HPDE6-E6E7 (cell line): ENCODE results near the gene RNASET2.
"Not testable (repeated sequence)": the region's sequence is repeated elsewhere in the genome, so short reads cannot be mapped to it uniquely, and the experiment has no call there.

ENCODE experiments used
- DNase-seq: peaks from one replicate; pipeline ENCODE4 v3.0.0; 2011; ENCODE audit warnings: missing footprints; ENCODE audit errors: extremely low spot score

Gene RNASET2

GRCh38 chr6:166927935-166928643, 28.3 kb downstream of the RNASET2 start:
- DNase-seq: no peak

- DNase-seq: no peak
Observed at GRCh38 chr6:166927240-166927934, 29.0 kb downstream of the RNASET2 start.

DNA sequence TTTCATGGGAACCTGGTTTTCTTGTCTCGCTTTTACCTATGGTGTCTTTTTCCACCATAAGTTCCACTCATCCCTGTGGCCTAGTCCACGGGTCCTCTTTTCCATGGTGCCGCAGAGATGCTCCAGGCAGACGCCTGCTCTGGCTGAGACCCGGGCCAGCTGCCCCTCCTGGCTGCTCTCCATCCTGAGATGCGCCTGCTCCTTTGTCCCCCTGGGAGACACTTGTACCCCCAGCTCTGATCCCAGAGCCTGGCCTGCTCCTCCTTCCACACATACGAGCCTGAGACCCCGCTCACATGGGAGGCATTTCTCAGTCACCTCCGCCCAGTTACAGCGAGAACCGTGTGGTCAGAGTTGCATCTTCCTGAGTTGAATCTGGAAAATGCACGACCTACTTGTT, 29.6 kb downstream of the RNASET2 start:
- no peak for DNase-seq

GRCh38 chr6:166925141-166925996, 31.0 kb downstream of the RNASET2 start:
- DNase-seq: no peak

DNA sequence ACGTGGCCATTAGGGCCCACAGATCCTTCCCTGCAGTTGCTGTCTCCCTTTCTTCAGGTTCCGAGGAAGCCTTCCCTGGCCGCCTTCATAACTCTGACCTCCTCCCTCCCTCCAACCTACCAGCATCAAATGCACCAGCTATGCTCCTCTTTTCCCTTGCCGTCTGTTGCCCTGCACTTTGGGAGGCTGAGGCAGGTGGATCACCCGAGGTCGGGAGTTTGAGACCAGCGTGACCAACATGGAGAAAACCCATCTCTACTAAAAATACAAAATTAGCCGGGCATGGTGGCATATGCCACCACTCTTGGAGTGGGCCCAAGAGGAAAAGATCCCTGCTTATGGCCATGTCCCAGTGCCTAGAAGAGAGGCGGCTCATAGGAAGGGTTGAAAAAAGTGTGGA, 31.8 kb downstream of the RNASET2 start:
- DNase-seq: no peak

- no peak for DNase-seq
Observed at GRCh38 chr6:166922937-166923336, 33.4 kb downstream of the RNASET2 start.

DNA sequence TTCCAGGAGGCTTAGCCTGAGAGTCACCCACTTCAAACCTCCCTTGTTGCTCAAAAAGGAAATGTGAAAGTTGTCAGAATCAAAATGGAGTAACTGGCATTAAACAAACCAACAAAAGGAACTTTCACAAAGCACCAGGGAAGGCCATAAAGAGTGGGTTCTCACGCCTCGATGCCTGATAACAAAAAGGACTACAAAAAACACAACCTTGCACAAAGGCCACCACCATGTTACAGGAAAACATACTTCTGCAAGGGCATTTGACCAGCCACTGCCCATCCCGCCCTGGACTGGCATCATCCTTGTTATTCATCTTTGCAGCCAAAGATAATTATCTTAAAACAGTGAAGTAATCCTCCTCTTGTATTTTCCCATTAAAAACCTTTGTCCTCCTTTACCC, 34.8 kb downstream of the RNASET2 start:
- no peak for DNase-seq

GRCh38 chr6:166916824-166917223, 39.5 kb downstream of the RNASET2 start:
- DNase-seq: no peak

- DNase-seq: not testable (repeated sequence)
Observed at GRCh38 chr6:166915484-166915883, 40.9 kb downstream of the RNASET2 start.

DNA sequence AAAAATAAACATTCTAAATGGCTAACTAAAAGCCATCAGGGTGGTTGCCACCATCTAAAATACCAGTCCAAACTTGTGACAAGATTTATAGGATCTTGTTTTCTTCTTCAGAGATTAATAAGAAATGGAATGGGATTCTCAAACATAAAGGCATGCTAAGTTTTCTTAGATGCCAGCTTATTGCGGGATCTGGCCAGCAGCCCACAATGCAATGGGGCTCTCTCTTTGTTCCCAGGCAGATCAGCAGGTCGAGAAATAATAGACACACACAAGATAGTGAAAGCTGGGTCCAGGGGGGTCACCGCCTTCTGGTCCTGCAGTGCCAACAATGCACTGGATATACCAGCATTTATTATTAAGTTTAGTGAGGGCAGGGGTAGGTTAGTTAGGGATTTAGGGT, 41.4 kb downstream of the RNASET2 start:
- DNase-seq: not testable (repeated sequence)

DNA sequence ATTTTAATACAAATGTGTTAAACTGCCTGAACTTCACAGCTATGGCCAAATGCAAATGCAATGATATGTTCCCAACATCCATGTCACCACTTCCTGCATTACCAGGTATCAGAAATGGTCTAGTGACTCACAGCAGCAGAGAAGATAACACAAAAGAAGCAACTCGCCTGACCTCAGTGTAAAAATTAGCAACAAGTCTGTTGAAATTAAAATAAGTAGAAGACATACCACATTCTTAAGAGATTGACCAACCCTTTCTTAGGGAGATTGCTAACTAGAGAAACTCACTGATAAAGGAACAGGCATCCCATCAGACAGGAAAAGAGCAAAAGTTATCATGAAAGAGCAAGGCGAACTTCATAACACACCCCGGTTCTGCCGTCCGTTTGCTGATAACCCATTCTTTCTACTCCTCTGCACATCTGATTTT, 45.1 kb downstream of the RNASET2 start:
- no peak for DNase-seq

DNA sequence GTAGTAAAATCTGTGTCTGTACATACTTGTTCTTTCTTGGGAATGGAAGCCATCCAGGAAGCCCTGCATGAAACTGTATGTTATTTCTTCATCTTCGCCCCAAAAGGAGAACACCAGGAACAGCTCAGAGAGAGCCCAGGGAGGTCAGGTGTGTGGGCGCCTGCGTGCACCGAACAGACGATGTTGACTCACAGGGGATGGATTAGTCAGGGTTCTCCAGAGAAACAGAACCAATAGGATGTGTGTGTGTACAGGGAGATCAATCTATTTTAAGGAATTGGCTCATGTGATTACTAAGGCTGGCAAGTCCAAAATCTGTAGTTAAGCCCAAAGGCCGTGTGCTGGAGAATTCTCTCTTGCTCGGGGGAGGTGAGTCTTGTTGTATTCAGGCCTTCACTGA, 45.7 kb downstream of the RNASET2 start:
- no peak for DNase-seq

DNA sequence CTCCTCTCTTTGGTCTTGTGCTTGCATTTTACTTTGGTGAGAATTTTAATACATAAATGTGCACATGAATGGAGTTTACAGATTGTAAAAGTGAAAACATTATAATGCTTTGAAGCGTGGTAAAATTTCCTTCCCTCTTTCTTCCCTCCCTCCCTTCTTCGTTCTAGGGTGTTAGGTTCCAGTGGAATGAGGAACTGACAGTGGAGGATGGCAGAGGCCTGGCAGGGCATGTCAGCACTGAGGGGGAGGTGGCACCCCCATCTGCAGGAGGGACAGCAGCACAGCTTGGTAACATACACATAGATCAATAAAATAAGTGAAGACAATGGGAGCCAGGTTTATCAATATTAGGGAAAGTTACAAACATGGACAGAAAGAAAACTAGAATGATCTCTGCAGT, 47.5 kb downstream of the RNASET2 start:
- DNase-seq: no peak

- no peak for DNase-seq
Observed at GRCh38 chr6:166907871-166908806, 48.2 kb downstream of the RNASET2 start.

DNA sequence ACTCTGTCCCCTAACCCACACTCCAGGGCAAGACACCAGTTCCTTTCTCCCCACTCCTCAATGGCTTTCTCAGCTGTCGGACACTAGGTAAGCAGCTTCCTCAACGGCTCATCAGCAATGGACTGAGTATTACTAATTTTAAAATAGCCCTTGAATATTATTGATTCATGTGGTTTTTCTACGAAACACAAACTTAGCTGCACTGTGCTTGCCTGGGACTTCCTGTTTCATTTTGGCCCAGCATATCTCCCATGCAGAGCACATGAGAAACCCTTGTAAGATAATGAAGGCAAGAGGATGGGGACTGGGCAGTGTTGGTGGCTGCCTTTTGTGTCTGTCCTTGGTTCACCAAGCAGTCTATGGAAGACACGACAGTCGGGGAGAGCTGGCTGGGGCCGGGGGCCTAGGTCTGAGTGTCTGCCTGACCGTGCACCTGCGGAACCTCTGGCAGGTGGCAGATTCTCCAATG, 48.9 kb downstream of the RNASET2 start:
- no peak for DNase-seq

DNA sequence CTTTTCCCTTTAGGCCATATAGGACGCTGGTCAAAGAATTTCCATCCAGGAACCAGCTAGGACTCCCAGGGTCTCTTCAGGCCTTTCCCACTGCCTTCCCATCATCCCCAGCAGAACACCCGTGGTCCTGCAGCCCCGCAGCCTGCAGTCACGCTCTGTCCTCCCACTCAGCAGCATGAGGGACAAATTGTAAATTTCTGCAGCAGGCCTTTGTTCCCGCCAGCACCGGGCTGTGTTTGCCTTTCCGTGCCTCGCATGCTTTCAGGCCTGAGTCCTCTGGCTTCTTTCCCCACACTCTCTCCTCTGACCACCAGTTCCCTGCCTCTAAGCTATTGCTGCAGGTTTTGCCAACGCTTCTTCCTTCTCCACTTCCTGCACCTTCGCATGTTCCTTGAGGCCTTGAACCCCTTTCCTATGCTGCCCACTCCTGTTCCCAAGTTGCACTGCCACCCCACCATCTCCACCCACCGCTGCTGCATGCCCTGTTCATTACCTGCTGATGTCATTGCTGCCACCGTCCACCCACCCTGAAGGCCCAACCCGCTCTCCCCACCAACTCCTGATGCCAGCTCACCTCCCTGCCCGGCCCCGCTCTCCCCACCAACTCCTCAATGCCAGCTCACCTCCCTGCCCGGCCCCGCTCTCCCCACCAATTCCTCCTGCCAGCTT, 49.8 kb downstream of the RNASET2 start:
- DNase-seq: no peak

- DNase-seq: no peak
Observed at GRCh38 chr6:166905505-166906134, 50.7 kb downstream of the RNASET2 start.

- DNase-seq: no peak
Observed at GRCh38 chr6:166905013-166905412, 51.3 kb downstream of the RNASET2 start.

DNA sequence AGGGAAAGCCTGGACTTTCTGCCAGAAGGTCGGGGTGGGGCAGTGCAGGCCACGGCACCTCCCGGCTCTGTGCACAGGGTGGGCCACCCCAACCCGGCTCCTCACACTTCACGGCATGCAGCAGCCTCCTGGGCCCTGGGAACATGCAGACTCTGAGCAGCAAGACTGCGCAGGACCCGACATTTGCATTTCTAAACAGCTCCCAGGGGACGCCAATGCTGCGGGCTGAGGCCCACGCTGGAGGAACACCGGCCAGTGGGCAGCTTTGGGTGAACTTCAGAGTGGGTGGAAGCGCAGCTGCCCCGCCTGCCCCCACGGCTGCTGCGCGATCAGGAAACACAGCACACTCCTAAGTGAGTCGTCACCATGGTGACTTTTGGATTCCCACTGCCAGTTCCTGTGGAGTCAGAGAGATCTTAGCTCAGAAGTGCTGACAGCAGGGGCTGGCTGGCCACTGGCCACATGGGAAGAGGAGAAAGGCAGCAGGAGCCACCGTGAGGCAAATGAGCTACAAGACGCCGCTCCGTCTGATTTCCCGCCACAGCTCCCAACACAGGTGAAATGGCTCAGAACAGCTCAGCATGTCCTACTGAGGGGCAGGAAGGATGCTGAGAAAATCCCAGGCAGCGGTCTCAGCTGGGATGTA, 52.1 kb downstream of the RNASET2 start:
- DNase-seq: no peak

DNA sequence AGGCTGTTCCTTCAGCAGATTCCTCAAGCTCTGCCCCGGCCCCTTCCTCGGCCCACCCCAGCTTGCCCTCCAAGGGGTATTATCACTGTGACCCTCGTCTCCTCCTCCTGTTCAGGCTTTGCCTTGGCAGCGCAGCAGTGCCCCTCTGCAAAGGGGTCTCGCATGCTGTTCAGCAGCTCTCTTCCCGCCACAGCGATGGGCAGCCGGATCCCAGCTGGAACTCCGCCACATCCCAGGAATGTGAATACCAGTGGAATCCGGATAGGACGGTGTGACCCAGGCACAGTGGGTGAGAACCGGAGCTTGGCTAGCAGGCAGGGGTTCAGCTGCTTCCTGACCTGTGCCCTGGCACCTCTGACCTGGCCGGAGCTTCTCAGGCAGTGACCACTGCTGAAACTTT, 52.9 kb downstream of the RNASET2 start:
- no peak for DNase-seq
